H9 (cell line): ENCODE results near the gene SCP2. TPM values are rescaled to one million over a fixed set of nuclear protein-coding genes. Genes with fewer than 3 reads are reported as not detected.

Experiments
- DNase-seq: peaks from one replicate; pipeline ENCODE4 v3.0.0-alpha.2; 2017
- H2AFZ ChIP-seq: one replicate; pipeline ENCODE4 v1.6.1; 2013; ENCODE audit warnings: mild to moderate bottlenecking, low read length, control low read depth, moderate library complexity
- H2AK5ac ChIP-seq: 2 replicates; pipeline ENCODE4 v1.6.1; 2013; ENCODE audit warnings: low read length, control low read depth, mixed read lengths; ENCODE audit not compliant: insufficient read length
- H2BK120ac ChIP-seq: one replicate; pipeline ENCODE4 v1.6.1; 2013; ENCODE audit warnings: low read depth, mild to moderate bottlenecking, low read length, control low read depth, inconsistent platforms; ENCODE audit not compliant: poor library complexity, severe bottlenecking
- H2BK12ac ChIP-seq: 2 replicates; pipeline ENCODE4 v1.6.1; 2013; ENCODE audit warnings: low read length, control low read depth, mixed read lengths, low read depth; ENCODE audit not compliant: insufficient read length
- H2BK15ac ChIP-seq: 2 replicates; pipeline ENCODE4 v1.6.1; 2013; ENCODE audit warnings: low read depth, low read length, control low read depth
- H2BK20ac ChIP-seq: one replicate; pipeline ENCODE4 v1.6.1; 2013; ENCODE audit warnings: low read depth, mild to moderate bottlenecking, low read length, control low read depth, inconsistent platforms; ENCODE audit not compliant: poor library complexity, severe bottlenecking
- H2BK5ac ChIP-seq: 2 replicates; pipeline ENCODE4 v1.6.1; 2013; ENCODE audit warnings: low read length, control low read depth, mixed read lengths; ENCODE audit not compliant: insufficient read length
- H3K14ac ChIP-seq: 2 replicates; pipeline ENCODE4 v1.6.1; 2013; ENCODE audit warnings: low read length, control low read depth; ENCODE audit not compliant: insufficient read depth
- H3K18ac ChIP-seq: 2 replicates; pipeline ENCODE4 v1.6.1; 2013; ENCODE audit warnings: low read depth, mild to moderate bottlenecking, mixed read lengths, low read length, control low read depth; ENCODE audit not compliant: insufficient read length
- H3K23ac ChIP-seq: 2 replicates; pipeline ENCODE4 v1.6.1; 2013; ENCODE audit warnings: low read length, control low read depth, mixed read lengths, low read depth; ENCODE audit not compliant: insufficient read length
- H3K23me2 ChIP-seq: 2 replicates; pipeline ENCODE4 v1.6.1; 2013; ENCODE audit warnings: low read depth, mild to moderate bottlenecking, mixed read lengths, low read length, control low read depth; ENCODE audit not compliant: insufficient read length, poor library complexity, severe bottlenecking
- H3K27ac ChIP-seq: 2 replicates; pipeline ENCODE4 v1.5.1; 2013; ENCODE audit warnings: low read length, control low read depth, mixed read lengths, low read depth; ENCODE audit not compliant: insufficient read length
- H3K27me3 ChIP-seq: 2 replicates; pipeline ENCODE4 v1.6.1; 2013; ENCODE audit warnings: low read length, control low read depth, inconsistent platforms; ENCODE audit not compliant: insufficient read depth
- H3K4ac ChIP-seq: 2 replicates; pipeline ENCODE4 v1.6.1; 2013; ENCODE audit warnings: low read depth, mild to moderate bottlenecking, control low read depth, inconsistent platforms, low read length, moderate library complexity
- H3K4me1 ChIP-seq: 2 replicates; pipeline ENCODE4 v1.6.1; 2013; ENCODE audit warnings: low read length, control low read depth, inconsistent platforms; ENCODE audit not compliant: insufficient read depth
- H3K4me2 ChIP-seq: 2 replicates; pipeline ENCODE4 v1.6.1; 2013; ENCODE audit warnings: low read length, control low read depth, mixed read lengths; ENCODE audit not compliant: insufficient read length, insufficient read depth
- H3K56ac ChIP-seq: 2 replicates; pipeline ENCODE4 v1.6.1; 2013; ENCODE audit warnings: low read depth, mild to moderate bottlenecking, mixed read lengths, low read length, control low read depth; ENCODE audit not compliant: insufficient read length
- H3K79me1 ChIP-seq: 2 replicates; pipeline ENCODE4 v1.6.1; 2013; ENCODE audit warnings: low read depth, mild to moderate bottlenecking, moderate library complexity, low read length, control low read depth, inconsistent platforms; ENCODE audit not compliant: insufficient read depth, poor library complexity, severe bottlenecking
- H3K79me2 ChIP-seq: 2 replicates; pipeline ENCODE4 v1.6.1; 2013; ENCODE audit warnings: low read length, control low read depth, inconsistent platforms; ENCODE audit not compliant: insufficient read depth
- H3K9ac ChIP-seq: 2 replicates; pipeline ENCODE4 v1.6.1; 2013; ENCODE audit warnings: low read length, control low read depth, mixed read lengths; ENCODE audit not compliant: insufficient read length; ENCODE audit errors: extremely low read depth
- H3K9me3 ChIP-seq: one replicate; pipeline ENCODE4 v1.6.1; 2013; ENCODE audit warnings: low read depth, low read length, inconsistent platforms; ENCODE audit not compliant: control insufficient read depth
- H3T11ph ChIP-seq: one replicate; pipeline ENCODE4 v1.6.1; 2013; ENCODE audit warnings: mild to moderate bottlenecking, low read length, control low read depth, inconsistent platforms
- H4K20me1 ChIP-seq: one replicate; pipeline ENCODE4 v1.6.1; 2013; ENCODE audit not compliant: control insufficient read depth, insufficient read length, insufficient read depth
- H4K5ac ChIP-seq: 2 replicates; pipeline ENCODE4 v1.6.1; 2013; ENCODE audit warnings: low read depth, mild to moderate bottlenecking, mixed read lengths, low read length, control low read depth; ENCODE audit not compliant: insufficient read length
- H4K8ac ChIP-seq: replicated peaks from 2 replicates; pipeline ENCODE4 v1.6.1; 2013; ENCODE audit warnings: low read length, control low read depth, mixed read lengths, low read depth; ENCODE audit not compliant: insufficient read length
- H4K91ac ChIP-seq: 2 replicates; pipeline ENCODE4 v1.6.1; 2013; ENCODE audit warnings: low read depth, mild to moderate bottlenecking, moderate library complexity, mixed read lengths, low read length, control low read depth; ENCODE audit not compliant: insufficient read length
- H3K27ac Mint-ChIP-seq, 3 experiments: 2 replicates in 2 of 3; 3 replicates in 1 of 3; pipeline ENCODE4 v1.8.0; 2020 to 2021; ENCODE audit warnings: mixed read lengths in 3 of 3, mild to moderate bottlenecking in 1 of 3, moderate library complexity in 1 of 3
- H3K27me3 Mint-ChIP-seq: 2 replicates; pipeline ENCODE4 v1.8.0; 2021; ENCODE audit warnings: low read depth, mild to moderate bottlenecking, moderate library complexity, mixed read lengths
- H3K36me3 Mint-ChIP-seq, 3 experiments: 2 replicates in 2 of 3; 3 replicates in 1 of 3; pipeline ENCODE4 v1.8.0; 2020 to 2021; ENCODE audit warnings: low read depth in 3 of 3, mixed read lengths in 3 of 3; ENCODE audit not compliant: insufficient read depth in 1 of 3
- H3K4me1 Mint-ChIP-seq, 2 experiments: 2 replicates each; pipeline ENCODE4 v1.8.0; 2020; ENCODE audit warnings: mixed read lengths in 2 of 2
- H3K4me3 Mint-ChIP-seq, 2 experiments: 2 replicates in 1 of 2; 3 replicates in 1 of 2; pipeline ENCODE4 v1.8.0; 2020 to 2021; ENCODE audit warnings: mild to moderate bottlenecking in 2 of 2, mixed read lengths in 2 of 2, moderate library complexity in 1 of 2
- H3K9me3 Mint-ChIP-seq, 2 experiments: 2 replicates in 1 of 2; 3 replicates in 1 of 2; pipeline ENCODE4 v1.8.0; 2020; ENCODE audit warnings: mild to moderate bottlenecking in 2 of 2, mixed read lengths in 2 of 2, moderate library complexity in 1 of 2
- WGBS: extraction: QIAGEN DNeasy Blood & Tissue Kit; methylation state at CpG from one replicate; pipeline ENCODE4 v1.1.7; 2013; ENCODE audit warnings: missing lambda C conversion rate, low lambda C conversion rate, mixed read lengths; ENCODE audit not compliant: insufficient read length; ENCODE audit errors: extremely low coverage; 5-methylcytosine and 5-hydroxymethylcytosine counted together
- total RNA-seq: library from RNA; stranded (reverse); gene quantifications from 2 replicates; pipeline ENCODE4 v1.2.1, GENCODE V29; 2021
- TF ChIP-seq, protein P1 (sequence below): fragments of 200-600 bp; sonication (generic); conservative IDR thresholded peaks from 3 replicates; pipeline ENCODE4 v1.8.0; 2021; ENCODE audit warnings: antibody characterized with exemption, mild to moderate bottlenecking

Gene SCP2
- total RNA-seq, 1 experiment from 2014 or later: 48.8 TPM

- TF ChIP-seq, protein P1, sequence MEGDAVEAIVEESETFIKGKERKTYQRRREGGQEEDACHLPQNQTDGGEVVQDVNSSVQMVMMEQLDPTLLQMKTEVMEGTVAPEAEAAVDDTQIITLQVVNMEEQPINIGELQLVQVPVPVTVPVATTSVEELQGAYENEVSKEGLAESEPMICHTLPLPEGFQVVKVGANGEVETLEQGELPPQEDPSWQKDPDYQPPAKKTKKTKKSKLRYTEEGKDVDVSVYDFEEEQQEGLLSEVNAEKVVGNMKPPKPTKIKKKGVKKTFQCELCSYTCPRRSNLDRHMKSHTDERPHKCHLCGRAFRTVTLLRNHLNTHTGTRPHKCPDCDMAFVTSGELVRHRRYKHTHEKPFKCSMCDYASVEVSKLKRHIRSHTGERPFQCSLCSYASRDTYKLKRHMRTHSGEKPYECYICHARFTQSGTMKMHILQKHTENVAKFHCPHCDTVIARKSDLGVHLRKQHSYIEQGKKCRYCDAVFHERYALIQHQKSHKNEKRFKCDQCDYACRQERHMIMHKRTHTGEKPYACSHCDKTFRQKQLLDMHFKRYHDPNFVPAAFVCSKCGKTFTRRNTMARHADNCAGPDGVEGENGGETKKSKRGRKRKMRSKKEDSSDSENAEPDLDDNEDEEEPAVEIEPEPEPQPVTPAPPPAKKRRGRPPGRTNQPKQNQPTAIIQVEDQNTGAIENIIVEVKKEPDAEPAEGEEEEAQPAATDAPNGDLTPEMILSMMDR: peak; percentile 75
- Histone ChIP-seq H3K79me1 (no peaks in the 10 kb centered on the region), H3K56ac (no peak overlapping the region), H3K18ac (no peak overlapping the region), H2BK15ac (no peak overlapping the region), H2BK120ac (no peak overlapping the region), H3K4me2 (no peak overlapping the region), H3K27me3 (no peaks in the 10 kb centered on the region), H4K91ac (no peak overlapping the region), H2AK5ac (no peak overlapping the region), H2BK5ac (no peak overlapping the region), H3K23ac (no peak overlapping the region), H2AFZ (no peak overlapping the region), H4K20me1 (no peaks in the 10 kb centered on the region), H3K4me1 (peaks cover under 1% of the 10 kb centered on the region), H4K8ac (peak overlapping the region; percentile 18), H3K14ac (0 out of 2 replicates have a peak overlapping the region, but pooled peaks have one; percentile 32), H3T11ph (no peak overlapping the region), H4K5ac (peak overlapping the region; percentile 12), H3K23me2 (no peaks in the 10 kb centered on the region), H3K9me3 (no peaks in the 10 kb centered on the region), H2BK20ac (no peak overlapping the region), H3K9ac (no peak overlapping the region), H2BK12ac (no peak overlapping the region), H3K4ac (no peak overlapping the region), H3K79me2 (no peaks in the 10 kb centered on the region), H3K27ac (no peak overlapping the region)
- no CpG with 5 or more reads among the region's 20 CpGs for WGBS
- peak; percentile 81 for DNase-seq
- Mint-ChIP-seq H3K9me3 (no peaks in the 10 kb centered on the region), H3K36me3 (peaks cover 0 to 3% (median 0%) of the 10 kb centered on the region in 3 experiments; a peak in 1 of 7 replicates), H3K27ac (peak overlapping the region in 1 of 3 experiments; percentile 83; a peak in 1 of 7 replicates), H3K4me1 (peaks cover 32 to 39% of the 10 kb centered on the region in 2 experiments), H3K27me3 (no peaks in the 10 kb centered on the region), H3K4me3 (no peak overlapping the region)
Observed at GRCh38 chr1:52904927-52905698, 22.0 kb upstream of the SCP2 start.
